Measurements from ENCODE around the gene ESRRA. TPM values are rescaled to one million over a fixed set of nuclear protein-coding genes. Genes with fewer than 3 reads are reported as not detected.
A peak's percentile ranks its signal among the peaks of the same experiment; 100 is the strongest.

ESRRA gene
- total and polyA plus RNA-seq, 2 of the 13 experiments (the other 11 are each of a cell fraction or from before 2014, with no cell fraction given) = 18.1 to 36.3 TPM

DNA sequence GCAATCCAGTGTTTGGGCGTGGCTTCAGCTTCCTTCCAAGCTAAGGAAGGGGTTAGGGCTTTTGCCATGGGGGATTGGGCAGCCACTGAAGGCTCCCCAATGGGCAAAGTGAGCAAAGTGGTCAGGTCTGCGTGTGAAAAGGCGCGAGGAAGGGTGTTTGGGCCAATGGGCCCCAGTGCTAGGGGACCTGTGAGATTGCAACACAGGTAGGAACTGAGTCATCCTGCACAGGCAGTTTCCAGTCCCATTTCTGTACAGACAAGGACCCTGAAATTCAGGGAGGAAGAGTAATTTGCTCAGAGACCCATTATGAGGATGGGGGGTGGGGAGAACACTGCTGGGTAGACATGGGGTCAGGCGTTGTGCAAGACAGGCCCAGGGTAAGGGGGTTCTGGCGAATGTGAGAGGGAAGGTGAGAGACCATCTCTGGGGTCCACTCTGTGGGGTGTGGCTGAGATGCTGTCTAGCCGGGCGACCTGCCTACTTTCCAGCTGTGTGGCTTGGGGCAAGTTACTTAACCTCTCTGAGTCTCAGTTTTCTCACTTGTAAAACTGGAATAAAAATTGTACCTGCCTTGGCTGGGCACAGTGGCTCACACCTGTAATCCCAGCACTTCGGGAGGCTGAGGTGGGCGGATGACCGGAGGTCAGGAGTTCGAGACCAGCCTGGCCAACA is 42.0 kb downstream of the ESRRA start:
- intact Hi-C loops (cut with micrococcal nuclease; ENCODE audit: unreplicated experiment) (no loop called here), in situ Hi-C loops (cut with HindIII; ENCODE audit: extremely low pct_ligation_motif_present, low pct_unique_long_range_greater_than_20kb) (no loop called here)
- Histone ChIP-seq H3K4me1 (ENCODE audit: insufficient read depth, low read length) (peaks cover 40% of the 10 kb centered on the region), H3K27me3 (ENCODE audit: control insufficient read depth in 1 of 2, insufficient read depth in 2 of 2, low read length in 2 of 2) (peaks cover 2 to 21% of the 10 kb centered on the region in 2 experiments; a peak in 3 of 5 replicates), H3K9me3 (ENCODE audit: low read length) (no peaks in the 10 kb centered on the region), H3K4me2 (ENCODE audit: low read depth, low read length) (no peak overlapping the region), H3K9ac (ENCODE audit: insufficient read depth, low read depth, low read length) (no peak overlapping the region), H3K79me2 (ENCODE audit: insufficient read depth, low read length) (no peaks in the 10 kb centered on the region), H4K20me1 (ENCODE audit: insufficient read depth, low read length) (no peaks in the 10 kb centered on the region), H3K4me3 (replicated peaks in 1 of 3; ENCODE audit: insufficient read depth in 1 of 3, low read depth in 2 of 3, low read length in 3 of 3) (no peak overlapping the region), H3K36me3 (replicated peaks in 1 of 2; ENCODE audit: control insufficient read depth in 1 of 2, insufficient read depth in 2 of 2, low read length in 2 of 2) (no peaks in the 10 kb centered on the region), H2AFZ (ENCODE audit: low read length) (no peak overlapping the region), H3K27ac (ENCODE audit: extremely low read length, insufficient read depth, low read length) (no peak overlapping the region)
- TF ChIP-seq, protein P1, sequence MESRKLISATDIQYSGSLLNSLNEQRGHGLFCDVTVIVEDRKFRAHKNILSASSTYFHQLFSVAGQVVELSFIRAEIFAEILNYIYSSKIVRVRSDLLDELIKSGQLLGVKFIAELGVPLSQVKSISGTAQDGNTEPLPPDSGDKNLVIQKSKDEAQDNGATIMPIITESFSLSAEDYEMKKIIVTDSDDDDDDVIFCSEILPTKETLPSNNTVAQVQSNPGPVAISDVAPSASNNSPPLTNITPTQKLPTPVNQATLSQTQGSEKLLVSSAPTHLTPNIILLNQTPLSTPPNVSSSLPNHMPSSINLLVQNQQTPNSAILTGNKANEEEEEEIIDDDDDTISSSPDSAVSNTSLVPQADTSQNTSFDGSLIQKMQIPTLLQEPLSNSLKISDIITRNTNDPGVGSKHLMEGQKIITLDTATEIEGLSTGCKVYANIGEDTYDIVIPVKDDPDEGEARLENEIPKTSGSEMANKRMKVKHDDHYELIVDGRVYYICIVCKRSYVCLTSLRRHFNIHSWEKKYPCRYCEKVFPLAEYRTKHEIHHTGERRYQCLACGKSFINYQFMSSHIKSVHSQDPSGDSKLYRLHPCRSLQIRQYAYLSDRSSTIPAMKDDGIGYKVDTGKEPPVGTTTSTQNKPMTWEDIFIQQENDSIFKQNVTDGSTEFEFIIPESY (CRISPR knock-in tag; IDR thresholded peaks at IDR 0.05) = peak; percentile 36; the same call in 1 of the 2 replicates
- peak; percentile 84 for TF ChIP-seq CEBPB (IDR thresholded peaks at IDR 0.05; ENCODE audit: borderline replicate concordance, low read depth, low read length)
- TF ChIP-seq, protein P2, sequence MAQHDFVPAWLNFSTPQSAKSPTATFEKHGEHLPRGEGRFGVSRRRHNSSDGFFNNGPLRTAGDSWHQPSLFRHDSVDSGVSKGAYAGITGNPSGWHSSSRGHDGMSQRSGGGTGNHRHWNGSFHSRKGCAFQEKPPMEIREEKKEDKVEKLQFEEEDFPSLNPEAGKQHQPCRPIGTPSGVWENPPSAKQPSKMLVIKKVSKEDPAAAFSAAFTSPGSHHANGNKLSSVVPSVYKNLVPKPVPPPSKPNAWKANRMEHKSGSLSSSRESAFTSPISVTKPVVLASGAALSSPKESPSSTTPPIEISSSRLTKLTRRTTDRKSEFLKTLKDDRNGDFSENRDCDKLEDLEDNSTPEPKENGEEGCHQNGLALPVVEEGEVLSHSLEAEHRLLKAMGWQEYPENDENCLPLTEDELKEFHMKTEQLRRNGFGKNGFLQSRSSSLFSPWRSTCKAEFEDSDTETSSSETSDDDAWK (CRISPR knock-in tag; IDR thresholded peaks at IDR 0.05) = no peak
- peak; percentile 44; the same call in 1 of the 2 replicates for TF ChIP-seq CEBPG (CRISPR knock-in tag; IDR thresholded peaks at IDR 0.05)
- TF ChIP-seq, protein P3, sequence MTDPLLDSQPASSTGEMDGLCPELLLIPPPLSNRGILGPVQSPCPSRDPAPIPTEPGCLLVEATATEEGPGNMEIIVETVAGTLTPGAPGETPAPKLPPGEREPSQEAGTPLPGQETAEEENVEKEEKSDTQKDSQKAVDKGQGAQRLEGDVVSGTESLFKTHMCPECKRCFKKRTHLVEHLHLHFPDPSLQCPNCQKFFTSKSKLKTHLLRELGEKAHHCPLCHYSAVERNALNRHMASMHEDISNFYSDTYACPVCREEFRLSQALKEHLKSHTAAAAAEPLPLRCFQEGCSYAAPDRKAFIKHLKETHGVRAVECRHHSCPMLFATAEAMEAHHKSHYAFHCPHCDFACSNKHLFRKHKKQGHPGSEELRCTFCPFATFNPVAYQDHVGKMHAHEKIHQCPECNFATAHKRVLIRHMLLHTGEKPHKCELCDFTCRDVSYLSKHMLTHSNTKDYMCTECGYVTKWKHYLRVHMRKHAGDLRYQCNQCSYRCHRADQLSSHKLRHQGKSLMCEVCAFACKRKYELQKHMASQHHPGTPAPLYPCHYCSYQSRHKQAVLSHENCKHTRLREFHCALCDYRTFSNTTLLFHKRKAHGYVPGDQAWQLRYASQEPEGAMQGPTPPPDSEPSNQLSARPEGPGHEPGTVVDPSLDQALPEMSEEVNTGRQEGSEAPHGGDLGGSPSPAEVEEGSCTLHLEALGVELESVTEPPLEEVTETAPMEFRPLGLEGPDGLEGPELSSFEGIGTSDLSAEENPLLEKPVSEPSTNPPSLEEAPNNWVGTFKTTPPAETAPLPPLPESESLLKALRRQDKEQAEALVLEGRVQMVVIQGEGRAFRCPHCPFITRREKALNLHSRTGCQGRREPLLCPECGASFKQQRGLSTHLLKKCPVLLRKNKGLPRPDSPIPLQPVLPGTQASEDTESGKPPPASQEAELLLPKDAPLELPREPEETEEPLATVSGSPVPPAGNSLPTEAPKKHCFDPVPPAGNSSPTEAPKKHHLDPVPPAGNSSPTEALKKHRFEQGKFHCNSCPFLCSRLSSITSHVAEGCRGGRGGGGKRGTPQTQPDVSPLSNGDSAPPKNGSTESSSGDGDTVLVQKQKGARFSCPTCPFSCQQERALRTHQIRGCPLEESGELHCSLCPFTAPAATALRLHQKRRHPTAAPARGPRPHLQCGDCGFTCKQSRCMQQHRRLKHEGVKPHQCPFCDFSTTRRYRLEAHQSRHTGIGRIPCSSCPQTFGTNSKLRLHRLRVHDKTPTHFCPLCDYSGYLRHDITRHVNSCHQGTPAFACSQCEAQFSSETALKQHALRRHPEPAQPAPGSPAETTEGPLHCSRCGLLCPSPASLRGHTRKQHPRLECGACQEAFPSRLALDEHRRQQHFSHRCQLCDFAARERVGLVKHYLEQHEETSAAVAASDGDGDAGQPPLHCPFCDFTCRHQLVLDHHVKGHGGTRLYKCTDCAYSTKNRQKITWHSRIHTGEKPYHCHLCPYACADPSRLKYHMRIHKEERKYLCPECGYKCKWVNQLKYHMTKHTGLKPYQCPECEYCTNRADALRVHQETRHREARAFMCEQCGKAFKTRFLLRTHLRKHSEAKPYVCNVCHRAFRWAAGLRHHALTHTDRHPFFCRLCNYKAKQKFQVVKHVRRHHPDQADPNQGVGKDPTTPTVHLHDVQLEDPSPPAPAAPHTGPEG (CRISPR knock-in tag; IDR thresholded peaks at IDR 0.05) = no peak
- peak; percentile 95 for TF ChIP-seq ZNF768 (CRISPR knock-in tag; IDR thresholded peaks at IDR 0.05)
- peak; percentile 87 for TF ChIP-seq FOSL2 (CRISPR knock-in tag; IDR thresholded peaks at IDR 0.05)
- TF ChIP-seq SAP130 (CRISPR knock-in tag; IDR thresholded peaks at IDR 0.05; ENCODE audit: low read depth) = 0 out of 2 replicates have a peak, but pooled peaks have one; percentile 24
- ATAC-seq (no peak), DNase-seq (ENCODE audit: low spot score) (no peak), FAIRE-seq (no peak)
- CTCF ChIA-PET (ENCODE audit: low intra/inter-chr PET ratio, low total read pairs) = no interaction called here
- WGBS (ENCODE audit: low lambda C conversion rate) = 49% methylated on average over 12 of the region's 12 CpGs
- POLR2A ChIA-PET = interaction anchor here (0.7 kb wide), 1 partner anchor 8 kb away, joined by 3 read pairs; no protein-coding TSS in a partner anchor
- no TSS peak for BruUV-seq (replicated peaks)
